GM12878 (cell line): Measurements from ENCODE around the gene LRP1B. TPM values are rescaled to one million over a fixed set of nuclear protein-coding genes. Genes with fewer than 3 reads are reported as not detected.

Experiments used
- ATAC-seq: fragments of 200-7000 bp; cut with Tn5 transposase; 3 replicates; pipeline ENCODE4 v1.9.1; 2020; ENCODE audit warnings: mild to moderate bottlenecking, moderate library complexity
- BruUV-seq: library from RNA; stranded (reverse); fragments of 400-500 nt; replicated peaks from 2 replicates; lab custom pipeline; 2021; lab: Mats Ljungman, UMichigan
- CTCF ChIA-PET: fragments of 300-600 bp; sonication (Branson Sonifier 250); formaldehyde crosslinking; extraction: SDS; loops from one replicate; lab custom pipeline; 2021; ENCODE audit warnings: inconsistent platforms; lab: Yijun Ruan, JAX
- POLR2A ChIA-PET: fragments of 350-600 bp; formaldehyde crosslinking; extraction: SDS; loops from one replicate; lab custom pipeline; 2021; ENCODE audit warnings: inconsistent platforms; lab: Charles Lee
- RAD21 ChIA-PET: fragments of 300-600 bp; sonication (Branson Sonifier 250); formaldehyde crosslinking; loops from one replicate; lab custom pipeline; 2023; ENCODE audit warnings: antibody characterized with exemption; ENCODE audit not compliant: unreplicated experiment; lab: Charles Lee
- SMC1A ChIA-PET: fragments of 300-600 bp; sonication (Branson Sonifier 250); formaldehyde crosslinking; loops from one replicate; lab custom pipeline; 2023; ENCODE audit not compliant: unreplicated experiment, uncharacterized antibody; lab: Charles Lee
- DNase-seq: peaks from one replicate; pipeline ENCODE4 v3.0.0-alpha.2; 2011; ENCODE audit warnings: low read depth, low spot score
- FAIRE-seq: peaks from 3 replicates; lab custom pipeline; 2011; peaks lifted over from hg19 to GRCh38; lab: Jason Lieb, UNC
- H2AFZ ChIP-seq: 2 replicates; pipeline ENCODE4 v1.6.0; 2011; ENCODE audit warnings: low read depth, low read length, control low read depth; ENCODE audit not compliant: control insufficient read depth
- H3K27ac ChIP-seq: 2 replicates; pipeline ENCODE4 v1.5.1; 2011; ENCODE audit warnings: control low read depth; ENCODE audit not compliant: control insufficient read depth, insufficient read depth
- H3K27me3 ChIP-seq, 2 experiments: replicated peaks in 1 of 2; 2 replicates each; pipeline versions ENCODE4 v1.6.0 to v1.6.1; 2011; ENCODE audit warnings: low read length in 1 of 2; ENCODE audit not compliant: control insufficient read depth in 2 of 2, insufficient read depth in 2 of 2
- H3K36me3 ChIP-seq, 2 experiments: 2 replicates each; pipeline ENCODE4 v1.5.1; 2011; ENCODE audit warnings: low read length in 1 of 2; ENCODE audit not compliant: control insufficient read depth in 2 of 2, insufficient read depth in 2 of 2
- H3K4me1 ChIP-seq: 2 replicates; pipeline ENCODE4 v1.6.1; 2011; ENCODE audit warnings: mild to moderate bottlenecking, low read length, moderate library complexity, mixed read lengths; ENCODE audit not compliant: control insufficient read depth, insufficient read depth
- H3K4me2 ChIP-seq: 2 replicates; pipeline ENCODE4 v1.6.0; 2011; ENCODE audit warnings: control low read depth; ENCODE audit not compliant: control insufficient read depth, insufficient read depth
- H3K4me3 ChIP-seq: fragments of 200-600 bp; sonication (generic); 2 replicates; pipeline ENCODE4 v1.5.1; 2016
- H3K79me2 ChIP-seq: 2 replicates; pipeline ENCODE4 v1.6.0; 2011; ENCODE audit warnings: low read length; ENCODE audit not compliant: control insufficient read depth, insufficient read depth
- H3K9ac ChIP-seq: 2 replicates; pipeline ENCODE4 v1.8.0; 2011; ENCODE audit warnings: low read length, control low read depth, mixed read lengths; ENCODE audit not compliant: control insufficient read depth, insufficient read depth
- H3K9me3 ChIP-seq: replicated peaks from 3 replicates; pipeline ENCODE4 v1.5.1; 2011; ENCODE audit warnings: mild to moderate bottlenecking, low read length; ENCODE audit not compliant: control insufficient read depth, insufficient read depth
- H4K20me1 ChIP-seq: 2 replicates; pipeline ENCODE4 v1.6.0; 2011; ENCODE audit not compliant: control insufficient read depth, insufficient read depth
- CBX3 ChIP-seq: fragments of 200-600 bp; sonication (generic); IDR thresholded peaks from 2 replicates; pipeline ENCODE4 v1.6.1; 2016; ENCODE audit warnings: low read depth, borderline replicate concordance
- NFIC ChIP-seq: IDR thresholded peaks from 2 replicates; pipeline ENCODE4 v1.6.1; 2012; ENCODE audit warnings: low read depth, mild to moderate bottlenecking, inconsistent platforms, low read length, moderate library complexity
- RELA ChIP-seq: fragments of 450-650 bp; IDR thresholded peaks from 2 replicates; pipeline ENCODE4 v1.8.0; 2014; ENCODE audit warnings: borderline replicate concordance; ENCODE audit not compliant: partially characterized antibody
- SIN3A ChIP-seq: IDR thresholded peaks from 2 replicates; pipeline ENCODE4 v1.6.1; 2012; ENCODE audit warnings: low read depth, low read length, improper control_type of control experiment
- ZNF217 ChIP-seq: fragments of 450-650 bp; IDR thresholded peaks from 2 replicates; pipeline ENCODE4 v1.6.1; 2017; ENCODE audit warnings: antibody characterized with exemption, mild to moderate bottlenecking
- WGBS: methylation state at CpG from one replicate; pipeline ENCODE4 v1.1.6; 2016; ENCODE audit warnings: low lambda C conversion rate; ENCODE audit not compliant: insufficient replicate concordance, insufficient coverage; ENCODE audit errors: missing lambda C conversion rate; 5-methylcytosine and 5-hydroxymethylcytosine counted together
- in situ Hi-C: fragments of 300-500 bp; cut with MboI; formaldehyde crosslinking; loops from 9 replicates; pipeline ENCODE4 v1.14.3; 2018; ENCODE audit warnings: mixed read lengths
- intact Hi-C: fragments of 100-400 bp; cut with micrococcal nuclease; formaldehyde crosslinking; loops from one replicate; pipeline ENCODE4 v1.14.2; 2022; ENCODE audit not compliant: unreplicated experiment
- polyA plus RNA-seq, 11 experiments: library from polyadenylated mRNA; depleted of rRNA in 4 of 11; unstranded in 6 of 11; stranded (reverse) in 5 of 11; fragments of >200 nt; fragmentation: Nextera tagmentation in 4 of 11; fragmentation: Illumina TruSeq in 1 of 11; extraction: Ambion mirVana in 4 of 11; extraction: Trizol in 1 of 11; gene quantifications; 1 replicate in 1 of 11; 2 replicates in 10 of 11; pipeline versions ENCODE4 v1.2.1 to v1.2.3, GENCODE V29; 2011 to 2016; ENCODE audit warnings: inconsistent platforms in 2 of 11, missing spikeins in 2 of 11, low read depth in 1 of 11
- total RNA-seq, 4 experiments: library from RNA; depleted of rRNA in 3 of 4; stranded (reverse); fragments of >200 nt in 3 of 4; fragmentation: Illumina TruSeq in 1 of 4; extraction: Trizol in 1 of 4; gene quantifications; 2 replicates each; pipeline versions ENCODE4 v1.2.1 to v1.2.3, GENCODE V29; 2013 to 2021
- TF ChIP-seq, protein P1 (sequence below): fragments of 450-650 bp; IDR thresholded peaks from 2 replicates; pipeline ENCODE4 v1.6.1; 2017; ENCODE audit warnings: mild to moderate bottlenecking, moderate library complexity

LRP1B gene
- total and polyA plus RNA-seq, 10 of the 15 experiments (the other 5 are each of a cell fraction or from before 2014, with no cell fraction given) = under 0.01 to 0.06 (median 0.03) TPM; not detected in 5

GRCh38 chr2:140947236-140947635, 1183.6 kb downstream of the LRP1B start:
- no peak overlapping the region for H3K4me3 ChIP-seq
- H4K20me1 ChIP-seq = no peaks in the 10 kb centered on the region
- H3K27ac ChIP-seq = no peak overlapping the region
- TF ChIP-seq NFIC (no peak), CBX3 (no peak), SIN3A (no peak), ZNF217 (no peak), RELA (no peak)
- TF ChIP-seq, protein P1, sequence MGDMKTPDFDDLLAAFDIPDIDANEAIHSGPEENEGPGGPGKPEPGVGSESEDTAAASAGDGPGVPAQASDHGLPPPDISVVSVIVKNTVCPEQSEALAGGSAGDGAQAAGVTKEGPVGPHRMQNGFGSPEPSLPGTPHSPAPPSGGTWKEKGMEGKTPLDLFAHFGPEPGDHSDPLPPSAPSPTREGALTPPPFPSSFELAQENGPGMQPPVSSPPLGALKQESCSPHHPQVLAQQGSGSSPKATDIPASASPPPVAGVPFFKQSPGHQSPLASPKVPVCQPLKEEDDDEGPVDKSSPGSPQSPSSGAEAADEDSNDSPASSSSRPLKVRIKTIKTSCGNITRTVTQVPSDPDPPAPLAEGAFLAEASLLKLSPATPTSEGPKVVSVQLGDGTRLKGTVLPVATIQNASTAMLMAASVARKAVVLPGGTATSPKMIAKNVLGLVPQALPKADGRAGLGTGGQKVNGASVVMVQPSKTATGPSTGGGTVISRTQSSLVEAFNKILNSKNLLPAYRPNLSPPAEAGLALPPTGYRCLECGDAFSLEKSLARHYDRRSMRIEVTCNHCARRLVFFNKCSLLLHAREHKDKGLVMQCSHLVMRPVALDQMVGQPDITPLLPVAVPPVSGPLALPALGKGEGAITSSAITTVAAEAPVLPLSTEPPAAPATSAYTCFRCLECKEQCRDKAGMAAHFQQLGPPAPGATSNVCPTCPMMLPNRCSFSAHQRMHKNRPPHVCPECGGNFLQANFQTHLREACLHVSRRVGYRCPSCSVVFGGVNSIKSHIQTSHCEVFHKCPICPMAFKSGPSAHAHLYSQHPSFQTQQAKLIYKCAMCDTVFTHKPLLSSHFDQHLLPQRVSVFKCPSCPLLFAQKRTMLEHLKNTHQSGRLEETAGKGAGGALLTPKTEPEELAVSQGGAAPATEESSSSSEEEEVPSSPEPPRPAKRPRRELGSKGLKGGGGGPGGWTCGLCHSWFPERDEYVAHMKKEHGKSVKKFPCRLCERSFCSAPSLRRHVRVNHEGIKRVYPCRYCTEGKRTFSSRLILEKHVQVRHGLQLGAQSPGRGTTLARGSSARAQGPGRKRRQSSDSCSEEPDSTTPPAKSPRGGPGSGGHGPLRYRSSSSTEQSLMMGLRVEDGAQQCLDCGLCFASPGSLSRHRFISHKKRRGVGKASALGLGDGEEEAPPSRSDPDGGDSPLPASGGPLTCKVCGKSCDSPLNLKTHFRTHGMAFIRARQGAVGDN = no peak
- TF ChIP-seq, all 136 proteins: peak for 0
- intact Hi-C loops (no loop called here), in situ Hi-C loops (no loop called here)
- FAIRE-seq = no peak
- no peak for ATAC-seq
- H3K36me3 ChIP-seq = no peaks in the 10 kb centered on the region
- ChIA-PET CTCF (interaction anchor here (0.7 kb wide), 1 partner anchor 95 kb away, joined by 3 read pairs; no protein-coding TSS in a partner anchor), POLR2A (no interaction called here), RAD21 (no interaction called here), SMC1A (no interaction called here)
- H2AFZ ChIP-seq = no peak overlapping the region
- BruUV-seq = no TSS peak
- H3K9me3 ChIP-seq = no peaks in the 10 kb centered on the region
- H3K79me2 ChIP-seq = no peaks in the 10 kb centered on the region
- whole genome bisulfite sequencing = 8% methylated on average over 4 of the region's 4 CpGs
- H3K9ac ChIP-seq = no peak overlapping the region
- H3K27me3 ChIP-seq = no peaks in the 10 kb centered on the region; a peak in 1 of 4 replicates
- H3K4me2 ChIP-seq = no peak overlapping the region
- H3K4me1 ChIP-seq = no peaks in the 10 kb centered on the region
- no peak for DNase-seq
